GM18951 (cell line): ENCODE results near the gene C19orf81.

Source experiments
- POLR2A ChIP-seq: IDR thresholded peaks from 4 replicates; pipeline ENCODE4 v1.6.1; 2011; ENCODE audit warnings: mild to moderate bottlenecking; ENCODE audit not compliant: insufficient read length, insufficient read depth; ENCODE audit errors: extremely low read depth
- in situ Hi-C: fragments of 300-500 bp; cut with MboI; formaldehyde crosslinking; loops from one replicate; pipeline ENCODE4 v1.12.0; 2022; ENCODE audit warnings: low sequenced_read_pairs, mixed read lengths, inconsistent platforms; ENCODE audit not compliant: unreplicated experiment

C19orf81 gene

DNA sequence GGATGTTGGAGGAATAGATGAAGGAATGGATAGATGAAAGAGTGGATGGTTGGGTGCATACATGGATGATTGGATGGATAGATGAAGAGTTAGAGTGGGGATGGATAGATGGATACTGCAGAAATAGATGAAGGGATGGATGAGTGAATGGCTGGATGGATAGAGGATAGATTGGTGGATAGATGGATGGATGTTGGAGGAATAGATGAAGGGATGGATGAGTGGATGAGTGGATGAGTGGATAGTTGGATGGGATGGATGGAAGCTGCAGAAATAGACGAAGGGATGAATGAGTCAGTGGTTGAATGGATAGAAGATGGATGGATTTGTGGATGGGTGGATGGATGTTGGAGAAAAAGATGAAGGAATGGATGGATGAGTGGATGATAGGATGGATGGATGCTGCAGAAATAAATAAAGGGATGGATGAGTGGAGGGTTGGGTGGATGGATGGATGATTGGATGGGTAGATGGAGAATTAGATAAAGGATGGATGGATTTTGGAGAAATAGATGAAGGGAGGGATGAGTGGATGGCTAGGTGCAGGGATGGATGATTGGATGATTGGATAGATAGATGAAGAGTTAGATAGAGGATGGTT is 4.8 kb upstream of the C19orf81 start:
- no peak for TF ChIP-seq POLR2A
- in situ Hi-C loops: no loop called here

GRCh38 chr19:50645107-50645506 is 4.1 kb upstream of the C19orf81 start:
- TF ChIP-seq POLR2A: no peak
- in situ Hi-C loops: no loop called here

- in situ Hi-C loops: no loop called here
- TF ChIP-seq POLR2A: no peak
Measured at GRCh38 chr19:50646074-50646807, 3.0 kb upstream of the C19orf81 start.

- no peak for TF ChIP-seq POLR2A
- in situ Hi-C loops: no loop called here
Measured at GRCh38 chr19:50647879-50648615, 1.2 kb upstream of the C19orf81 start.

DNA sequence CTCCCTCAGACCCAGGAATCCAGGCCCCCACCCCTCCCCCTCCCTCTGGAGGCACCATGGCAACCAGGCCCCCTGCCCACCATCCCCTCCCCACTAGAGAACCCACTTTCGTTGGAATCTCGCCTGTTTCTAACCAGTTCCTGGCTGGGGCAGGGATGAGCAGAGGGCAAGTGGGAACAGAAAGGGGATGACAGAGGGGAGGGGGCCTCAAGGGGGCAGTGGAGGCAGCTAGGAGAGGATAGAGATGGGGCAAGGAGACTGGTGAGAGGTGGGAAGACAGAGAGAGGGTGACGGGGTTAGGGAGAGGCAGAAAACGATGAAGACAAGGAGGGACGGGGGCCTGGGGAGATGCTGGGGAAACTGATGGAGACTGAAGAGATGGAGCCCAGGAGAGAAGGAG is 586 bp upstream of the C19orf81 start:
- in situ Hi-C loops: no loop called here
- TF ChIP-seq POLR2A: no peak

- TF ChIP-seq POLR2A: no peak
- in situ Hi-C loops: no loop called here
Measured at GRCh38 chr19:50651174-50651573, 1.9 kb downstream of the C19orf81 start.

DNA sequence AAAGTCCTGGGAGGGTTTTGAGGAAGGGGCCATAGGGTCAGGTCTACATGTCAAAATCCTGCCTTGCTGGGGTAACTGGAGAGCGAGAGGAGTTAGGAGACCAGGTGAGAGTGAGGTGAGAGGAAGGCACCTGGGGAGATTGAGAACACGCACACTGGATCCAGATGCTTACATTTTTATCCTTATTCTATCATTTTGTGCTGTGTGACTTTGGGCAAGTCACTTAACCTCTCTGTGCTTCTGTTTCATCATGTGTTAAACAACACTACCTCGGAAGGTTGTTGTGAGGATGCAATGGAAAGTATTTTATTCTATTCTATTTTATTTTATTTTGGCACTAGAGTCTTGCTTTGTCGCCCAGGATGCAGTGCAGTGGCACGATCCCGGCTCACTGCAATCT is 3.5 kb downstream of the C19orf81 start:
- TF ChIP-seq POLR2A: no peak
- in situ Hi-C loops: no loop called here

DNA sequence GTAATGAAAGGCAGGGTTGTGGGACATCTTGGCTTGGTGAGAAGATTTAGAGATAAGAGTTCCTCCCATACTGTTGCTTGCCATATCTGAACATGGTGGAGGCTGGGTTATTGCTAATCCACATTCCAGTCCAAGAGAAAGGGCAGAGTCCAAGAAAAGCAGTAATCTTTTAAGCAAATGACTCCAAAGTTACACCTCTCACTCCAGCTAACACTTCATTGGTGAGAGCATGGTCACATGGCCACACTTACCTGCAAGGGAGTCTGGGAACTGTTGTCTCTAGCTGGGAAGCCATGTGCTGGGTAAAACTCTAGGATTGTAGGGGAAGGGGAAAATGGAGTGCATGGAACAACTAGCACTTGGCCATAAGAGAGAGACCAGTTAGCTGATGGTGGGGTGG is 5.6 kb downstream of the C19orf81 start:
- in situ Hi-C loops: no loop called here
- TF ChIP-seq POLR2A: no peak

GRCh38 chr19:50657222-50657669 is 8.0 kb downstream of the C19orf81 start:
- in situ Hi-C loops: no loop called here
- TF ChIP-seq POLR2A: no peak

DNA sequence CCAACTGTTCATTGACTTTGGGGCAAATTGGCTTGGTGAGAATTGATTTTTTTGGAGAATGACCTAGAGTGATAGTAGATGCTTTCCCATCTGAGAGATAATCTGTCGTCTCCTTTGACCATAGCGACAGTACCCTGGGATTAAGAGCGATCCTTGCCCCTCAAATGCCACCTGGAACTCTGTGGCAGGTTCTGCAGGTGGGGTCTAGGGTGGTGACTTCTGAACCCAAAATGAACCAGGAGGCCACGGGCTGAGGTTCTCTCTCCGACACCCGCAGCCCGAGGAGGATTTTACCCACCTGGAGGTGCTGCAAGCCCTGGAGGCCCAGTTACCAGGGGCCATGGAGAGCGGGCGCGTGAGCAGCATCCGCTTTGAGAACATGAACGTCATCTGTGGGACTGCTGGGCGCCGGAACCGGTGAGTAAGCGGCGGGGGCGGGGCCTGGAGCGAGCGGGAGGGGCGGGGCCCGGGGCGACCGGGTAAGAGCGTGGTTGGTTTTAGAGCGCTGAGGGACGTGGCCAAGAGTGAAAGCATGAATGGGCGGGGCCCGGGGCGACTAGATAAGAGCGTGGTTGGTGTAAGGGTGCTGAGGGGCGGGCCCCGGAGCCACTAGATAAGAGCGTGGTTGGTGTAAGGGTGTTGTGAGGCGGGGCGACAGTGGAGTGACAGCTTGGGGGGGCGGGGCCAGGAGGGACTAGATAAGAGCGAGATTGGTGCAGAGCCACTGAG is 8.6 kb downstream of the C19orf81 start:
- no peak for TF ChIP-seq POLR2A

GRCh38 chr19:50658441-50659317 is 9.4 kb downstream of the C19orf81 start:
- in situ Hi-C loops: no loop called here
- no peak for TF ChIP-seq POLR2A

More for the DNA sequence above, 8.6 kb downstream of the C19orf81 start:
- in situ Hi-C loops: no loop called here

DNA sequence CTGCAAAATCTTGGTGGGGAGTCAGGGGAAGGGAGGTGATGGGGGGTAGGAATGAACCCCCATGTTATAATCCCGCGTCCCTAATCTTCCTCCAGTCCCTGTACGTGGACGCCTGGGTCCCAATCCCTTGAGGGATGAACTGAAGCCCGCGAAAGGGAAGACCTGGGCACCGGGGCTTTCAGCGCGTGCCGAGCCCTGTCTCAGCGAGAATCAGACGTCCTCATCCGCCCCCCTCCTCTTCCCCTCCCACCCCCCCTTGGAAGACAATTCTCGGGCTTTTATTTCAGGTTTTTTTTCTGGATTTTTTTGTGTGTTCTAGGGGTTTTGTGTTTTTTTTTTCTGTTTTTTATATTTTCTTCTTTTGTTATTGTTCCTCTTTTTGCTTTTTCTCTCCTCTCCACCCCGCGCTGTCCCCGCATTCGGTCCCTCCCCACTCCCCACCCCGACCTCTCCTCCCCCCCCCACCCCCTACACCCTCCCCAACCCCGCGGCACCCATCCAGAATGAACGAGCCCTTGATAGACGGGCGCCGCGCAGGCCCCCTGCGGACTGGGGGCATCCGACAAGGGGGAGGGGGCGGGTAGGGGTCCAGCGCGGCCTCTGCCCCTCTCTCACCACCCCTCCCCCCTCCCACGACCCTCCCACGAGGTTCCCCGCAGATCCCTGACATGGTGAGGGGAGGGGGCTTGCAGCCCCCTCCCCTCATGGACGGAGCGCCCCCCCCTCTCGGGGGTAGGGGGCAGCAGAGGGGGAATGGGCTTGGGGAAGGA is 10.3 kb downstream of the C19orf81 start:
- no peak for TF ChIP-seq POLR2A
- in situ Hi-C loops: no loop called here

DNA sequence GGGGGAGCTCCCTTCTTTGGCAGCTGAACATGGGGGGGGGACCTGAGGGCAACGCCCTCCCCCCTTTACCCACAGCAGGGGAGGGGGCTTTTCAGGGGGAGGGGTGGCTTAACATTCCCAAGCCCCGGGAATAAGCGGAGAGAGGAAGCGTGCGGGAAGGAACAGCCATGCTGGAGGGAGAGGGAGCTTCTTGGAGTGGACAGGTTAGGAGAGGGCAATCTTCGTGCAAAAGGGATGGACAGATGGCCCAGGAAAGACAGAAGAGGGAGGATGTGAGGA is 10.8 kb downstream of the C19orf81 start:
- TF ChIP-seq POLR2A: no peak
- in situ Hi-C loops: no loop called here
